CD4-positive, alpha-beta T cell treated with Interleukin-15 for 4 hours (primary cell): ENCODE results near the gene CACNA1D.

Source experiments
- DNase-seq: peaks from one replicate; pipeline ENCODE4 v3.0.0-alpha.2; 2020; ENCODE audit warnings: low spot score

Gene CACNA1D

GRCh38 chr3:53715815-53716483 lies 221.5 kb downstream of the CACNA1D start:
- no peak for DNase-seq

GRCh38 chr3:53716998-53717397 lies 222.6 kb downstream of the CACNA1D start:
- no peak for DNase-seq

GRCh38 chr3:53718462-53718861 lies 224.1 kb downstream of the CACNA1D start:
- DNase-seq = no peak

- no peak for DNase-seq
Observed at GRCh38 chr3:53719796-53720195, 225.4 kb downstream of the CACNA1D start.

- no peak for DNase-seq
Observed at GRCh38 chr3:53721187-53722119, 227.0 kb downstream of the CACNA1D start.

- DNase-seq = no peak
Observed at GRCh38 chr3:53724566-53724965, 230.2 kb downstream of the CACNA1D start.

- no peak for DNase-seq
Observed at GRCh38 chr3:53725387-53725995, 231.1 kb downstream of the CACNA1D start.

GRCh38 chr3:53726643-53727042 lies 232.2 kb downstream of the CACNA1D start:
- no peak for DNase-seq

GRCh38 chr3:53728606-53729005 lies 234.2 kb downstream of the CACNA1D start:
- DNase-seq = no peak

- DNase-seq = no peak
Observed at GRCh38 chr3:53729159-53729558, 234.7 kb downstream of the CACNA1D start.

GRCh38 chr3:53729618-53730017 lies 235.2 kb downstream of the CACNA1D start:
- DNase-seq = no peak

GRCh38 chr3:53730576-53730975 lies 236.2 kb downstream of the CACNA1D start:
- no peak for DNase-seq

GRCh38 chr3:53731934-53732624 lies 237.7 kb downstream of the CACNA1D start:
- DNase-seq = no peak

GRCh38 chr3:53733446-53733845 lies 239.0 kb downstream of the CACNA1D start:
- no peak for DNase-seq

- no peak for DNase-seq
Observed at GRCh38 chr3:53739966-53740365, 245.6 kb downstream of the CACNA1D start.

- no peak for DNase-seq
Observed at GRCh38 chr3:53740956-53741355, 246.5 kb downstream of the CACNA1D start.

GRCh38 chr3:53744351-53744750 lies 249.9 kb downstream of the CACNA1D start:
- no peak for DNase-seq

- no peak for DNase-seq
Observed at GRCh38 chr3:53747559-53747958, 253.1 kb downstream of the CACNA1D start.

GRCh38 chr3:53748512-53749271 lies 254.3 kb downstream of the CACNA1D start:
- DNase-seq = no peak

- DNase-seq = no peak
Observed at GRCh38 chr3:53749448-53749847, 255.0 kb downstream of the CACNA1D start.
